ENCODE results near the gene IFNA2.
"Not testable (repeated sequence)": the region's sequence is repeated elsewhere in the genome, so short reads cannot be mapped to it uniquely, and the experiment has no call there.

Gene IFNA2

GRCh38 chr9:21385131-21385670, at the start of gene IFNA2:
IFNA2 (minus strand) TSS chr9:21385398; CDS start chr9:21385329, 69 bp downstream.
- no peak for DNase-seq (ENCODE audit: low read depth in 2 of 2)

GRCh38 chr9:21435015-21435383, 49.8 kb upstream of the IFNA2 start:
- DNase-seq (ENCODE audit: low read depth in 2 of 2) = not testable (repeated sequence)

- DNase-seq (ENCODE audit: low read depth in 2 of 2) = peak in 1 of 2 experiments; percentile 25
These were observed 49.2 kb upstream of the IFNA2 start for GRCh38 chr9:21434202-21435014.

- DNase-seq (ENCODE audit: low read depth in 2 of 2) = no peak
These were observed 47.7 kb upstream of the IFNA2 start for GRCh38 chr9:21432672-21433425.

- no peak for DNase-seq (ENCODE audit: low read depth in 2 of 2)
These were observed 44.0 kb upstream of the IFNA2 start for GRCh38 chr9:21429191-21429590.

- DNase-seq (ENCODE audit: low read depth in 2 of 2) = no peak
These were observed 43.0 kb upstream of the IFNA2 start for GRCh38 chr9:21428235-21428634.

GRCh38 chr9:21415493-21416267, 30.5 kb upstream of the IFNA2 start:
- DNase-seq (ENCODE audit: low read depth in 2 of 2) = no peak

- DNase-seq (ENCODE audit: low read depth in 2 of 2) = no peak
These were observed 29.2 kb upstream of the IFNA2 start for GRCh38 chr9:21414220-21414940.

- no peak for DNase-seq (ENCODE audit: low read depth in 2 of 2)
These were observed 28.4 kb upstream of the IFNA2 start for GRCh38 chr9:21413624-21414023.

GRCh38 chr9:21413151-21413550, 28.0 kb upstream of the IFNA2 start:
- DNase-seq (ENCODE audit: low read depth in 2 of 2) = no peak

GRCh38 chr9:21412107-21412506, 26.9 kb upstream of the IFNA2 start:
- no peak for DNase-seq (ENCODE audit: low read depth in 2 of 2)

GRCh38 chr9:21408817-21409216, 23.6 kb upstream of the IFNA2 start, which contains the start of gene IFNA8:
IFNA8 (plus strand) TSS chr9:21409117; CDS start chr9:21409177, 60 bp downstream.
- DNase-seq (ENCODE audit: low read depth in 2 of 2) = no peak

GRCh38 chr9:21404146-21404545, 18.9 kb upstream of the IFNA2 start:
- no peak for DNase-seq (ENCODE audit: low read depth in 2 of 2)

GRCh38 chr9:21402386-21403251, 17.4 kb upstream of the IFNA2 start:
- DNase-seq (ENCODE audit: low read depth in 2 of 2) = no peak

GRCh38 chr9:21399956-21400355, 14.8 kb upstream of the IFNA2 start:
- no peak for DNase-seq (ENCODE audit: low read depth in 2 of 2)

- no peak for DNase-seq (ENCODE audit: low read depth in 2 of 2)
These were observed 13.8 kb upstream of the IFNA2 start for GRCh38 chr9:21398955-21399489.

- DNase-seq (ENCODE audit: low read depth in 2 of 2) = peak; percentile 17 to 50
These were observed 10.8 kb upstream of the IFNA2 start for GRCh38 chr9:21395778-21396717.

- DNase-seq (ENCODE audit: low read depth in 2 of 2) = no peak
These were observed 7.1 kb upstream of the IFNA2 start for GRCh38 chr9:21392270-21392669.

GRCh38 chr9:21383627-21384026, 1.6 kb downstream of the IFNA2 start:
- DNase-seq (ENCODE audit: low read depth in 2 of 2) = no peak

Measured in stimulated activated CD4-positive, alpha-beta T cell treated with anti-CD3 and anti-CD28 coated beads, Interleukin-12 subunit alpha, Interleukin-12 subunit beta, amount 100 ng/mL, for 24 hours (primary cell).